ENCODE results near the gene ZEB2.

The ZEB2 gene

DNA sequence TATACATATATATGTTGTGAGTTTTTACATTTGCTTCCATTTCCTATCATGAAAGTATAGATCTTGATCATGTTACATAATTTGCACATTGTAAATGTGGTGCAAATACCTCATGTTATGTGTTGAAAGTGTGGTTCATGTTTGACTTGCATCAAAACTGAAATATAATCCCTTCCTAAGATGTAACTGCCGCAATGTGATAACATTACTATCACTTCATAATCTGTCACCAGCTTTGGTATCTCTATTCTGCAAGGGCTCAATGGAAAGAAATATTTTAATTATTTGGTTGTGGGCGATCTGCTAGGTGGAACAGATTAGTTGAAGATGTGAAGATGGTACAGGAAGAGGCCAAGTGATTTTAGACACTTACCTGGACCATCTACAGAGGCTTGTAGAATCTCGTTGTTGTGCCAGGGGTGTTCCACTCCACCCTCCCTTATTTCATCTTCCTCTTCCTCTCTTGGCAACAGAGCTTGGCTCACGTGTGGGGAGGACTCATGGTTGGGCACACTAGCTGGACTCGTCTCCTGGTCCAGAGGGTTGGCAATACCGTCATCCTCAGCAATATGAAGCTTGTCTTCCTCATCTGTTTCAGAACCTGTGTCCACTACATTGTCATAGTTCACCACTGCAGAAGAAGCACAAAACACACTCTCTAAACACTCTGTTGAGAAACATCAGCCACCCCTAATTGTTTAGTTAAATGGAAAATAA, 90.4 kb downstream of the ZEB2 start:
- TF ChIP-seq, protein P1, sequence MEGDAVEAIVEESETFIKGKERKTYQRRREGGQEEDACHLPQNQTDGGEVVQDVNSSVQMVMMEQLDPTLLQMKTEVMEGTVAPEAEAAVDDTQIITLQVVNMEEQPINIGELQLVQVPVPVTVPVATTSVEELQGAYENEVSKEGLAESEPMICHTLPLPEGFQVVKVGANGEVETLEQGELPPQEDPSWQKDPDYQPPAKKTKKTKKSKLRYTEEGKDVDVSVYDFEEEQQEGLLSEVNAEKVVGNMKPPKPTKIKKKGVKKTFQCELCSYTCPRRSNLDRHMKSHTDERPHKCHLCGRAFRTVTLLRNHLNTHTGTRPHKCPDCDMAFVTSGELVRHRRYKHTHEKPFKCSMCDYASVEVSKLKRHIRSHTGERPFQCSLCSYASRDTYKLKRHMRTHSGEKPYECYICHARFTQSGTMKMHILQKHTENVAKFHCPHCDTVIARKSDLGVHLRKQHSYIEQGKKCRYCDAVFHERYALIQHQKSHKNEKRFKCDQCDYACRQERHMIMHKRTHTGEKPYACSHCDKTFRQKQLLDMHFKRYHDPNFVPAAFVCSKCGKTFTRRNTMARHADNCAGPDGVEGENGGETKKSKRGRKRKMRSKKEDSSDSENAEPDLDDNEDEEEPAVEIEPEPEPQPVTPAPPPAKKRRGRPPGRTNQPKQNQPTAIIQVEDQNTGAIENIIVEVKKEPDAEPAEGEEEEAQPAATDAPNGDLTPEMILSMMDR (IDR thresholded peaks at IDR 0.05; ENCODE audit: insufficient read depth, low read depth, low read length, missing control alignments) = no peak
- H3K4me3 ChIP-seq (ENCODE audit: low read depth, low read length) = no peak overlapping the region
- no peak for DNase-seq (ENCODE audit: low read depth)

DNA sequence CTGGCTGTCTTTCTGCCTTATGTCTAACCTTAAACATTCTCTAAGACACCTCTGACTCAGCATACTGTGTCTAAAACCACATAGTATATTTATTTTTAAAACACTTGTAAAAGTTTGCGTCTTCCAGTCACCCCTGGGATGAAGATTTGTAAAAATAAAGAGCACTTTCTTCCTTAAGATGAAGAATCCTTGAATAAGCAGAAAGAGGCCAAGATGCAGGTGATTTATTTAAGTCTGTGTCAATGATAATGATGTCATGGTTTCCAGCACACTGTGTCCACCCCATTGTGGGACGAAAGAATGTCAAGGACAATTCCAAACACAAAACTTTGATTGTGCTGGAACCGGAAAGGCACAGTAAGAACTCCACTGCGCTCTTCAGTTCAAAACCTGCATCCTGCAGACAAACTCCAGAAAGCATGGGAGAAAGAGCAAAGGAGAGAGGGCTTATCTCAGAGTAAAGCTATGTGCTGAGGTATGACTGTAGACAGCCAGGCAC, 92.9 kb downstream of the ZEB2 start:
- TF ChIP-seq, protein P1 (IDR thresholded peaks at IDR 0.05; ENCODE audit: insufficient read depth, low read depth, low read length, missing control alignments) = no peak
- DNase-seq (ENCODE audit: low read depth) = no peak

DNA sequence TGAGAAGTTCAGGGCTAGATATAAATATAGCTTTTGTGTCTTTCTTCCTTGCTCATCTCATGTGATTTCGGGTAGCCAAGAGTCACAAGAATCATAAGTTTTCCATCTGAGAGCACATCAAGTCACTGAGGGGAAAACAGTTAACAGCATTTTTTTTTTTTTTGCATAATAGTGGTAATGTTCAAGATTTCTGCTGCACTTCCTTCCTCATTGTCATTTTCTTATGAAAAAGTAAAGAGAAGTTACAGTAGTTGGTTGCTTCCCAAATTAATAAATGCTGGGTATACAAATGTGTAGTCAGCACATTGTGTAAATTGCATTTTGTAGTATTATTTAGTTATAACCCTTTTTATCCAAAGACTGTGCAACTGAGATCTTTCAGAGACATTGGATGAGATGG, 93.6 kb downstream of the ZEB2 start:
- TF ChIP-seq, protein P1 (IDR thresholded peaks at IDR 0.05; ENCODE audit: insufficient read depth, low read depth, low read length, missing control alignments) = no peak
- no peak for DNase-seq (ENCODE audit: low read depth)

More for the DNA sequence above, 92.9 kb downstream of the ZEB2 start:
- H3K4me3 ChIP-seq (ENCODE audit: low read depth, low read length) = no peak overlapping the region

DNA sequence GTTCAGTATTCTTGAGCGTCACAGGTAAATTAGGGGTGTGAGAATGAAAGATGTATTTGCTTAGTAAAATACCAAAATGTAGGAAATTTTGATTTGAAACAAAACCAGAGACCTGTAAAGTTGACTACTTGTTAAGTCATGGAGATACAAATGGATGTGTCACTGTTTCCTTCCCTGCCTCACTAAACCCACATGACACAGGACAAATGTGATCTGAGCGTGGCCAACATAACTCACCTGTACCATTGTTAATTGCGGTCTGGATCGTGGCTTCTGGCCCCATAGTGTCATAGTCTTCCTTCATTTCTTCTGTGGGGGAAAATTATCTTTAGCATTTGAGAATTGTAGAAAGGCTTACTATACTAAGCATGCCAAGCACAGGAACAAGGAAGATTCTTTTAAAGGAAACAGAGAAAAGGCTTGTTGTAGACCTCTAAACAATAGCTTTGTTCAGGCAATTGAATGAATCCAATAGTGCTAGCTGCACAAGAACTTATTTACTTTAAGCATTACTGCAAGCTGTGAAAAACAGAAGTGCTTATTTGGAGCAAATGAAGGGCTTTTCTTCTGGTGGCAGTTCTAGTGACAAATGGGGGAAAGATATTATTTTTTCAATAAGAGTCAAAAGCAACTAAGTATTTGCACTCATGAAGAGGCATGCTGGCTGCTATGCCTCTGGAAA, 95.2 kb downstream of the ZEB2 start:
- H3K4me3 ChIP-seq (ENCODE audit: low read depth, low read length) = no peak overlapping the region
- DNase-seq (ENCODE audit: low read depth) = no peak

More for the DNA sequence above, 93.6 kb downstream of the ZEB2 start:
- H3K4me3 ChIP-seq (ENCODE audit: low read depth, low read length) = no peak overlapping the region

GRCh38 chr2:144421606-144422510, 98.1 kb downstream of the ZEB2 start:
- H3K4me3 ChIP-seq (ENCODE audit: low read depth, low read length) = no peak overlapping the region
- TF ChIP-seq, protein P1 (IDR thresholded peaks at IDR 0.05; ENCODE audit: insufficient read depth, low read depth, low read length, missing control alignments) = no peak
- DNase-seq (ENCODE audit: low read depth) = no peak

More for the DNA sequence above, 95.2 kb downstream of the ZEB2 start:
- TF ChIP-seq, protein P1 (IDR thresholded peaks at IDR 0.05; ENCODE audit: insufficient read depth, low read depth, low read length, missing control alignments) = no peak

GRCh38 chr2:144419218-144419617, 100.7 kb downstream of the ZEB2 start:
- TF ChIP-seq, protein P1 (IDR thresholded peaks at IDR 0.05; ENCODE audit: insufficient read depth, low read depth, low read length, missing control alignments) = no peak
- no peak overlapping the region for H3K4me3 ChIP-seq (ENCODE audit: low read depth, low read length)
- no peak for DNase-seq (ENCODE audit: low read depth)

Measured in GM12865 (cell line).